Nucleus accumbens (tissue), 56 donors: ENCODE measurements around the gene DCPS.
"Not testable (repeated sequence)": the region's sequence is repeated elsewhere in the genome, so short reads cannot be mapped to it uniquely, and the experiment has no call there.

Experiments used
- DNase-seq, 56 donors: peaks; one replicate each; lab custom pipeline; 2025; lab: John Stamatoyannopoulos, UW

Gene DCPS, protein sequence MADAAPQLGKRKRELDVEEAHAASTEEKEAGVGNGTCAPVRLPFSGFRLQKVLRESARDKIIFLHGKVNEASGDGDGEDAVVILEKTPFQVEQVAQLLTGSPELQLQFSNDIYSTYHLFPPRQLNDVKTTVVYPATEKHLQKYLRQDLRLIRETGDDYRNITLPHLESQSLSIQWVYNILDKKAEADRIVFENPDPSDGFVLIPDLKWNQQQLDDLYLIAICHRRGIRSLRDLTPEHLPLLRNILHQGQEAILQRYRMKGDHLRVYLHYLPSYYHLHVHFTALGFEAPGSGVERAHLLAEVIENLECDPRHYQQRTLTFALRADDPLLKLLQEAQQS

DNA sequence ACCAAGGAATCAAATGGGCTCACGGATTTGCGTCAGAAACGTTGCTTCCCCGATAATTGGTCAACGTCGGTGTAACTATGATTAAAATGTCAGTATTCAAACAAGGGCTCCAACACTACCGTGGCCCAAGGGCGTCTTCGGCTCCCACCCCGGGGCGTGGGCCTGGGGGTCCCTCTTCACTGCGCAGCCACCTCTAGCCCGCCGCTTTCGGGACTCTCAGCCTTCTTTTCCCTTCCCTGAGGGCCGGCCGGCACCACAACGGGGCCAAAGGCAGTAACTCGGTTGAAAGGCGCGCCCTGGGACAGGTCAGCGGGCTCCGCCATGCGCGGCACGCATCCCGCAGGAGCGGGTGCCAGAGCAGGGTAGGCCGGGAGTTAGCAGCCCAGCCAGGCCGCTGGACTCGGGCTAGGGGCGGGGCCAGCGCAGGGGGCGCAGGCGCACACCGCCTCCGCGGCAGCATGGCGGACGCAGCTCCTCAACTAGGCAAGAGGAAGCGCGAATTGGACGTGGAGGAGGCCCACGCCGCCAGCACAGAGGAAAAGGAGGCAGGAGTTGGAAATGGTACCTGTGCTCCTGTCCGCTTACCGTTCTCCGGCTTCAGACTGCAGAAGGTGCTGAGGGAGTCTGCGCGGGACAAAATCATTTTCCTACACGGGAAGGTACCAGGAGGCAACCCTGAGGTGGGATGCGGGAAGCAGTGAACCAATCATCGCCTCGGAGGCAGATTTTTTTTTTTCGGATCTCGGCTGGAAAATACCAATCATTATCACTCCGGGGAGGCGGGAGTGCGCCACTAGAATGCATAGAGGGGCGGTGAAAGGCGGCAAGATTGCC, at the start of gene DCPS:
Gene DCPS, plus strand, starts transcription at position 438 of the 834 bp plus-strand sequence. Its CDS starts 21 bp downstream, at position 459.
- peak in 55 of 56 donors; percentile 51 to 93 (median 85) for DNase-seq

DNA sequence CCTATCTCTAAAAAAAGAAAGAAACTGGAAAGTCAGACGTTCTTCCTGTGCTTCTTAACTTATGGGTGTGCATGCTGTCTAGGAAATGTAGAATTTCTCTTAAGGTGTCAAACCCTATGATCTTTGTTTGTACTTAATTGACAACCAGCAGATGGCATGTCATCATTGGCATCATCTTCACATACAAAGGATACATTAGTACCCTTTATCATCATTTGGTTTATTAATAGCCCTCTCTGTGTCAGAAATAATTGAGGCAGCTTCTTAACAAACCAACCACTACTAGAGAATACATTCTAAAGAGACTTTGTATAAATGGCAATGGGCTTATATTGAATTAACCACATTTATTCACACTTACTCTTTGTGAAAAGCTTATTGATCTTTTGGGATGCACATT, 49.0 kb upstream of the DCPS start:
- DNase-seq = no peak

DNA sequence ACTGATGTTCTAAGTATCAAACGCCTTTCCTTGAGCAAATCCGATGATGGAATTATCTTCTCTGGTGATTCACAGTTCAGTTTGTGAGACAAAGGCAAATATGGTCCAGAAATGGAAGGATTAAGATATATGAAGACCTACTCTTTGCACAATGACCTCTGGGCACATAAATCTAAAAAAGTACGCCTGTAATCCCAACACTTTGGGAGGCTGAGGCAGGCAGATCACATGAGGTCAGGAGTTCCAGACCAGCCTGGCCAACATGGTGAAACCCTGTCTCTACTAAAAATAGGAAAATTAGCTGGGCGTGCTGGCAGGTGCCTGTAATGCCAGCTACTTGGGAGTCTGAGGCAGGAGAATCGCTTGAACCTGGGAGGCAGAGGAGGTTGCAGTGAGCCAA, 48.4 kb upstream of the DCPS start:
- not testable (repeated sequence) for DNase-seq

DNA sequence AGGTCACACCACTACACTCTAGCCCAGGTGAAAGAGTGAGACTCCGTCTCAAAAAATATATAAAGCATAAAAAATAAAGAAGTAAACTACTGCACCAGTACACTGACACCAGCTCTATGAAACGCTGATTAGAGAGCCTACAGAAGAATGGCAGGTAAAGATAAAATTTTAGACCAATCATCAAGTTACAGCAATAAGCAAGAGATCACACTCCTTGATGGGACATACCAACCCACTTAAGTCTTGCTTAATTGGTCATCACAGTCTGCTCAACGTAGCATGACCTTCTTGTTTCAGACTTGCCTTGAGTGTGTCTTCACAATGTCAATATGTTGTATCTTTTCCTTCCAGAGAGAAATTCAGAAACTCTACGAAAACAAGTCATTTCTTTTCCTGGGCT, 47.6 kb upstream of the DCPS start:
- no peak for DNase-seq

DNA sequence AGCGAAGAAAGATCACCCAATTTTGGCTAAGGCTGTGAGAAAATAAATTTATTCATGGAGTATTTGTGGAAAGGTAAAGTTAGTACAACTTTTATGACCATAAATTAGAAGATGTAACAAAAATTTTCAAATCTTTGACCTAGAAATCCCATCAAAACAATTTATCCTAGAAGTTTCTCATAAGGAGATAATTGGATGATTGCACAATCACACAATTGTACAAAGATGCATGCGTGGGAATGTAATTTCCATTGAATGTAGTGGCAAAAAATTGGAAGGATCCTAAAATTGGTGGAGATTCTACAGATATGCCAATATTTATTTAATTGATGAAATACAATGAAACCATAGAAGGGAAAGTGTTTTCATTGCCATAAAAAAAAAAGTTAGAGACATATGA, 46.7 kb upstream of the DCPS start:
- DNase-seq = no peak

DNA sequence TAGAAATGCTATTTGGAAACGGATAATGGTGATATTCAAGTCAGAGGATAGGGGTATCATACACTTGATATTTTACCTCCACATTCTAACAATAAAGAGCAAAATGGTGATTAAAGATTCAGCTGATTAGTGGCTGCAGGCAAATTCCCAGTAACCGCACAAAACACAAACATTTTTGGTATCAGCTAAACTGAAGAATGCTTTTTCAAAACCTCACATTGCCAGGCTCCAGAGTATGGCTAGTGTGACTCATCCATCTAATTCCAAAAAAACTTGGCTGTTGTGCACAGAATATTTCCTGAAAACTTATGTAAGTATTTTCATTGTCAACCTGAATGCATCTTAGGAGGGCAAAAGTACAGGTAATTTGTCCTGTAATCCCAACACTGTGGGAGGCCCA, 46.1 kb upstream of the DCPS start:
- no peak for DNase-seq

DNA sequence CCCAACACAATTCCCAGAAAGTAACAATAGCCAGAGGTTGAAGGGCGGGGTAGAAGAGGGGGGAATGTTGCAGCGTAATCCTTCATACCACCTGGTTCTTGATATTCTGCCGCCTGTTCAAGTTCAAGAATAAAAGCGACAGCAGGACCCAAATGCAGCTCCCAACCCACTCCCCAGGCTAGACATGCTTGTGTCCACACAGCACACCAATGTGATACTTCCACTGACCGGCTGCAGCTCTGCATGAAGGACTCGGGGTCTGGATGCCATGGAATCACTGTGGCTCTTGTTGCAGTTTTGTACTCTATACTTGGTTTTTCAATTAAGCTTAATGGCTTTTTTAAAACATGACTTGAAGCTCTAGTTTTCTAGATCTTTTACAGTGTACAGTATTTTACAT, 41.6 kb upstream of the DCPS start:
- DNase-seq = no peak

DNA sequence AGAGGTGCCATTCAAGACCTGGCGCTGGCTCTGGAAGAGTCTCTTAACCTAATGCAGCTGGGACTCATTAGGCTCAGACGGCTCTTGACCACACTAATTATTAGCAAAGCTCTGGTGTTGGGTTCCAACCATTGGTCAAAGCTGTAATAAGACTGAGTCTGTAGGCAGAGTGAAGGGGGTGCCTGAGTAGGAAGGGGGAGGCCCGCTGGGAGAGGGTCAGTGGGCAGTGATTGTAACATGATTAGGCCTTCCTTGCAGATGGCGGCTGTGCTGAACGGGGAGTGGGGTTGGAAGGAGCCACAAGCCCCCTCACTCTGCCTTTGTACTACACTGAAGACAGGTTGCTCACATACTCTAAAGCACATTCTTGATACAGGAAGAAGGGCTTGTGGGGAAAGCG, 40.4 kb upstream of the DCPS start:
- no peak for DNase-seq

DNA sequence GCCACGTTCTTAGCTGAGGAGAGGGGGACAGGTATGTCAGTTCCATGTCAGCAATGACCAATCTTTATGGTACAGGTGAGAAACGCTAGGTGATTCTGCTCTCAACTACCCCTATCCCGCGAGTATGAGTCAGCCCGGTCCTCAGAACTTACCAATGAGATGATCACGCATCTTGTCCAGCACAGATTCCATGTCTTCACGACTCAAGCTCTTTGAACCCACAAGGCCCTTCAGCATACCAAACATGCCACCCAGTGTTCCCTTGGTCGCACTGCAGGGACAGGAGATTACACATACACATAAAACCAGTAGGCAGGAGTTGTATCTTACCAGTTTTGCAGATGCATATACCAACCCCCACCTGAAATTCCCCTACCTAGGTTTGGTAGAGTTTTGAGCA, 38.0 kb upstream of the DCPS start:
- no peak for DNase-seq

DNA sequence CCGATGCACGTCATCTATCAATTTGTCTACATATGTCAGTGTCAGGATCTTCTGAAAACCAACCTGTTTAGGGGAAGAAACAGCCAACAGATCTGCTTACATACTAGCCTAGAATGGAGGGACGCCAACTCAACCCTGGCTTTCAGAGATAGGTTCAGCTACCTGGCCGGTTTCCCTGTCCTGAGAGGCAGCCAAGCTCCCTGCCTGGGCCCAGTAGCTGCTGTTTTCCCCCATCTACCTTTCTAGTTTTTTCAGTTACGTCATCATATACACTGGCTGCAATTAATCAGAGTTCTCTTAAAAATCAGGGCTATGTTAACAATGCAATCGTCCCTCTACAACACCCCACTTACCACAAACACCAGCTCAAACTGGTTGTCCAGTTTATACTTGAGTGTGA, 36.2 kb upstream of the DCPS start:
- DNase-seq = no peak

DNA sequence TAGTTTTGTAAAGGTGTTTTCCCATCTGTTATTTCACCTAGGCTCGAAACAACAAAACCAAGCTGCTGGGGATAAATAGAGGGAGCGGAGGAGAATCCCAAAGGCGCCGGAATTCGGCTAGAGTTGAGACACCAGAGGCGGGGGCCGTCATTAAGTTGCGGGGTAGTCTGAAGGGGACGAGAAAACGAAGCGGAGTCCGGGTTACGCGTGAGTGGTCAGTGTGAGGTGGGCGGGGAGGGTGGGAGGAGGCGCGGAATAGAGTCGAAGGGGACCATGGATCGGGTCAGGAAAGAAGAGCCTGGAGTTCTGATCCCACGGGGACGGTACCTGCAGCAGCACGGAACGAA, 35.5 kb upstream of the DCPS start:
- DNase-seq = peak in 1 of 56 donors; percentile 63

DNA sequence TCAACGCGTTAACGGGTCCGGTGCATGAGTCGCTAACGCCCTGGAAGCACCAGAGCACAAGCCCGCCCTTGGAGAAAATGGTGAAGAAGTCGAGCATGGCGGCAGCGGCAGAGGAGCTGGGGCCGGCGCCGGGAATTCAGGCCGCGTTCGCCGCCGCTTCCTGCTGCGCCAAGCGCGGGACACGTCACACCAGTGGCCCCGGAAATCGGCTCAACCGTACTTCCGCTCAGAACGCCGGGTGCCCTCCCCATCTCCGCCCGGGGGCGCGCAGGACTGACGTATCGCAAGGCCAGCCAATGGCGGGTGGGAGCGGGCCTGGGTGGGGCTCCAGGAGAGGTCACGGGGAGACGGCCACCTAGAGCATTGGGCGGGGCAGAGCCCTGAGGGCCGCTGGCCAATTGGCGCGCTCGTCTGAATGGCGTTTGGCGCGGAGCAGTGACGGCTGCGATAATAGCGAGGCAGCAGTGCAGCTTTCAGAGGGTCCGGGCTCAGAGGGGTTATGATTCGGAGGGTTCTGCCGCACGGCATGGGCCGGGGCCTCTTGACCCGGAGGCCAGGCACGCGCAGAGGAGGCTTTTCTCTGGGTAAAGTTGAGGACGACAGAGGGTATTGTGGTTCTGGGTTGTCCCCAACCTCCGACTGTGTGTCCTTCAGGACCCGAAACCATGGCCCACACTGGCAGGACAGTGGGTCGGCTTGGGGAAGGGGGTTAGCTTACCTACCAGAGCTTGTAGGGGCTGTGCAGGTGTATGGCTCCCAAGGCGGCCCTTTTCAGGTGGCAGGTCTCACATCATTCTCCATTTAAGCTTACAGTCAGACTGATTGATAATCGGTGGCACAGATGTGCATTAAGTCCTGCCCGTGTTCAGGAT, 34.9 kb upstream of the DCPS start, which contains the start of the genes FOXRED1 and SRPRA:
Gene FOXRED1, plus strand, starts transcription at position 447 of the 872 bp plus-strand sequence. Its CDS starts 53 bp downstream, at position 500.
Gene SRPRA, minus strand, starts transcription at position 188 of the 872 bp plus-strand sequence. Its CDS starts 91 bp downstream, at position 97.
- DNase-seq = peak; percentile 85 to 100 (median 98)

DNA sequence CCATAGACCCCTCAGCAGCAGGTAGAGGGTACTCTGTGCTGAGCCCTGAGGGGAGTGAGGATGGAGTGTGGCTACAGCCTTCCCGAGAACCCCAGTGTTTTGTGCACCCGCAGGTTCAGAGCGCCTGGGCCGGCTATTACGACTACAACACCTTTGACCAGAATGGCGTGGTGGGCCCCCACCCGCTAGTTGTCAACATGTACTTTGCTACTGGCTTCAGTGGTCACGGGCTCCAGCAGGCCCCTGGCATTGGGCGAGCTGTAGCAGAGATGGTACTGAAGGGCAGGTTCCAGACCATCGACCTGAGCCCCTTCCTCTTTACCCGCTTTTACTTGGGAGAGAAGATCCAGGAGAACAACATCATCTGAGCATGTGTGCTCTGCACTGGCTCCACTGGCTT, 26.5 kb upstream of the DCPS start:
- DNase-seq = no peak

DNA sequence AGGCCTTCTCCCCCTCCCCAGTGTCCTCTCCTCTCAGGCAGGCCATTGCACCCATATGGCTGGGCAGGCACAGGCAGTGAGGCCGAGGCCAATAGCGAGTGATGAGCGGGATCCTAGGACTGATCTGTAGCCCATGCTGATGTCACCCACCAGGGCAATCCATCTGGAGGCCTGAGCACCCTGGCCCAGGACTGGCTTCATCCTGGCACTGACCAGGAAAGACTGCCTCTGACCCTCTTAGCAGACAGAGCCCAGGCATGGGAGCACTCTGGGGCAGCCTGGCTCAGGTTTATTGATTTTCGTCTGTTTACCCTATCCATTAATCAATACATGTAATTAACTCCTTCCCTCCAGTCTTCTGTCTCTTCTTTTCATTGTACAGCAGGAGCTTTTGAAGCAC, 26.1 kb upstream of the DCPS start:
- DNase-seq = no peak

DNA sequence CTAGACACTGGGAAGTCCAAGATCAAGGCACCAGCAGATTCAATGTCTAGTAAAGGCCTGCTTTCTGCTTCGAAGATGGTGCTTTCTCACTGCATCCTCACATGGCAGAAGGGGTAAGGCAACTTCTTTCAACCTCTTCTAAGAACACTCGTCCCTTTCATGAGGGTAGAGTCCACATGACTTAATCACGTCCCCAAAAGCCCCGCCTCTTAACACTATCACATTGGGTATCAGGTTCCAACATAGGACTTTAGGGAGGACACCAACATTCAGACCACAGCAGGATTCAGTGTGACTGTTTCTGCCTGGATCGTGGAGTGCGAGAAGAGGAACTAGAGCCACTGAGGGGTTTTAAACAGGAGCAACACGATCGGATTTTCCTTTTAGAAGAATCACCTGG, 24.7 kb upstream of the DCPS start:
- DNase-seq = no peak

DNA sequence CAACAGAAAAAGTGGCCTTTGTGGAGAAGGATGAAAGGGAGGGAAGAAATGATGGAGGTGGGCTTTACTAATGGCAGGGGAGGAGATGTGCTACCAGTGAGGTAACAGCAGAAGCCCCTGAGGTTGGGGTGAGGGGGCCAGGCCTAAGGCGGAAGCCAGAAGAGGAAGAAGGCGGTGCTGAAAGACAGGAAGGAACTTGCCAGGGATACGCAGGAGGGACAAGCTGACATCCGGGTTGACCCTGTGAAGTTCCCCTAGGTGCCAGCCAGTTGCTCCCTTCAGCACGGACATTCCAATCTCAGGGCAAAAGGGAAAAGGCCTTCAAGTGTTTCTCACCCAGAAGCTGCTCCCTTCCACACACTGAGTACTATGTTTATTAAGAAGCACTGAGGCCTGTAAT, 23.3 kb upstream of the DCPS start:
- DNase-seq = no peak

DNA sequence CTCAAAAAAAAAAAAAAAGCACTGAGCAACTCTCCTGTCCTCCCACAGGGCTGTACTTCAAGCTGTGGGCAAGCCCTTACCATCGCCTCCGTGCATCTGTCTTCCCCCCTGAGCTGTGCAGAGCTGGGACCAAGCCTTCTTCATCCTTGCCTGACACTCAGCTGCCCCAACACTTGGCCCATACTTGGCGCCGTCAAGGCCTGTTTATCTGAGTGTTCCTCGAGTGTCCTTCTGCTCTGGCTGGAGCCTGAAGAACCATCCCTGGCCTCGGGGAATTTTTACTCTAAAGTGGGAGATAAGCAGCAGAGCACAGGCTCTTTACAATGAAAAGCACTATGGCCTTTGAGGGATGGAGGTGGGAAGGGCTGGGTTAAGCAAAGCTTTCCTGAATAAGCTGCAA, 22.6 kb upstream of the DCPS start:
- no peak for DNase-seq

DNA sequence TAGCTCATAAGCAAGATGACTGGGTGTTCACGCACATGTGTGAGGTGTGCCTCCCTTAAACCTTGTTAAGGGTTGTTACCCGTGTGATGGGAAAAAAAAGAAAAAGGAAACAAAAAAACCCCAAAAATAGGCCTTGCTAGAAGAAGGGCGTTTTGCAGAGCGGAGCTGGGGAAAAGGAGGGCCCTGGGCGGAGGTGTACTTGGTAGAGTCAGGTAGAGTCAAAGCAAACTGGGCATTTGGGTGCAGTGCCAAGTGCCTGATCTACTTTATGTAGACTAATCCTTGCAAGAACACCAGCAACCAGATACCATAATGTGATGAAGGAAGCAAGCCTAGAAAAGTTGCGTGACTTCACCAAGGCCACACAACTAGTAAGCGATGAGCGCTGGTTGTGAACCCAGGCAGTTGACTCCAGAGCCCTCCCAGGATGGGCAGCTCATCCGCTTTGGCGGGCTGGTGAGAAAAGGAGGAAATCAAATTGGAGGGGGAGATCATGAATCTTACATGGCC, 22.1 kb upstream of the DCPS start:
- DNase-seq = no peak

DNA sequence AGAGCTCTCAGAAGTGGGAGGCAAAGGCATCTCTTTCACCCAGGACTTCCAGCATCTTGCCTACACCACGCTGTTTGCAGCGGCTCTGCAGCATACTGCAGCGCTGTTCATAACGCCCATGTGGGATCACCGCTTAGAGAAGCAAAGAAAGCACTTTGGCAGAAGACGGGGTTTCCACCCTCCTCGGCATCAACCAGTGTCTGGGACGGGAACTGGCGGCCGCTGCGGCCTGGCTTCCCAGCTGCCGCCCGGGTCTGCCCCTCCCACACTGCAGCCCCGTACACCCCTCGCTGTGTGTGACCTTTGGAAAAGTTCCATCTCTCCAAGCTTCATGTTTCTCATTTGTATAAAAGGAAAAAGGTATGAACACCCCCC, 21.5 kb upstream of the DCPS start:
- DNase-seq = peak in 37 of 56 donors; percentile 13 to 73 (median 40)

DNA sequence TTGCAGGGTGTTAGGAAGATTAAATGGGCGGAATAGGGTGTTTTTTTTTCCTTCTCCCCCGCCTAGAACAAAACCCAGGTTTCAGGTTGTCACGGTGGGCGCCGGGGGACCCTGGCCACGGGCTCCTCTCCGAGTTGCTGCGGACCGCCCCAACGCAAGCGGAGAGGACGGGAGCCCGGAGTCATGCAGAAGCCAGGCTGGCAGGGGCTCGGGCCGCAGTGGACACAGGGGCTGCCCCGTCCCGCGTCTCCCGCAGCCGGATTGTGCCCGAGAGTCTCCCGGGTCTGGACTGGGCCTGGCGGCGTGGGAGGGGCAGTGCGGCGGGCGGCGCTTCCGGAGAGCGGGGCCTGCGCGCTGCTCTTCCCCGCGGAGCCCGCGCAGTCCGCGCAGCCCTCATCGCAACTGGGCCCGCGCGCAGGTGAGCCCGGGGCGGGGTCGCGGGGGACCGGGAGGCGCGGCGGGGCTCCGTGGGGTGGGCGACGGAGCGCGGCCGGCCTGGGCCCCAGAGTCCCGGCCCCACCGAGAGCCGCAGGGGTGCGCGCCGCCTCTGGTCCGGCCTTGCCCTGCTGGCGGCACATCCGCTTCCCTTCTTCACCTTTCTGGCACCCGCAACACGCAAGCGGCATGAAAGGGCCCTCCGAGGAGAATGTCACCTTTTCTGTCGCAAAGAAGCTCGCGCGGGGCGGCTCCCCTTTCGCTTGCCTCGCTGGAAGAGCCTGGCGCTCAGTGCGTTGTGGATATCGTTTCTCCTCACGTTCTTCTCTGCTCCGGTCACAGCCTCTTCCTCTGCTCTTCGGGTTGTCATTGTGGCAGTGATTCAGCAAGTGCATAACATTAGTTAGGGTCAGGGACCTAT, 20.9 kb upstream of the DCPS start, which contains the start of gene TIRAP:
Gene TIRAP, plus strand, starts transcription at position 358 of the 856 bp plus-strand sequence. CDS start 7,802 bp downstream, outside the sequence.
- DNase-seq = peak in 43 of 56 donors; percentile 21 to 75 (median 46)
